Kidney (tissue), 14 donors: ENCODE measurements around the gene EHD1. TPM values are rescaled to one million over a fixed set of nuclear protein-coding genes. Genes with fewer than 3 reads are reported as not detected.

Source experiments
- DNase-seq, 5 donors: peaks; one replicate each; pipeline ENCODE4 v3.0.0-alpha.2; 2013 to 2020
- FAIRE-seq: peaks from 2 replicates; lab custom pipeline; 2012; peaks lifted over from hg19 to GRCh38; lab: Jason Lieb, UNC
- H3K27ac ChIP-seq, 2 donors: one replicate each; pipeline ENCODE4 v1.7.0; 2013; ENCODE audit warnings: low read depth in 2 of 2, low read length in 2 of 2, inconsistent platforms in 1 of 2
- H3K27me3 ChIP-seq: one replicate; pipeline ENCODE4 v1.7.1; 2013; ENCODE audit warnings: low read length, inconsistent platforms; ENCODE audit not compliant: control insufficient read depth, insufficient read depth
- H3K36me3 ChIP-seq, 3 donors: one replicate each; pipeline versions ENCODE4 v1.7.0 to v1.7.1; 2013; ENCODE audit warnings: low read length in 3 of 3, control low read depth in 1 of 3, inconsistent platforms in 1 of 3; ENCODE audit not compliant: insufficient read depth in 3 of 3, control insufficient read depth in 2 of 3
- H3K4me1 ChIP-seq, 3 donors: one replicate each; pipeline versions ENCODE4 v1.7.0 to v1.7.1; 2013; ENCODE audit warnings: low read length in 3 of 3, inconsistent platforms in 1 of 3, low read depth in 1 of 3; ENCODE audit not compliant: control insufficient read depth in 2 of 3, insufficient read depth in 2 of 3
- H3K4me3 ChIP-seq, 3 donors: one replicate each; pipeline versions ENCODE4 v1.7.0 to v1.8.1; 2013; ENCODE audit warnings: low read length in 3 of 3, control low read depth in 1 of 3, inconsistent platforms in 1 of 3
- H3K9ac ChIP-seq, 3 donors: one replicate each; pipeline versions ENCODE4 v1.7.0 to v1.7.1; 2013; ENCODE audit warnings: low read length in 3 of 3, control low read depth in 1 of 3, inconsistent platforms in 1 of 3
- H3K9me3 ChIP-seq, 3 donors: one replicate each; pipeline versions ENCODE4 v1.7.0 to v1.7.1; 2013; ENCODE audit warnings: low read length in 3 of 3, control low read depth in 1 of 3, inconsistent platforms in 1 of 3; ENCODE audit not compliant: control insufficient read depth in 2 of 3, insufficient read depth in 1 of 3
- CTCF ChIP-seq: IDR thresholded peaks from 3 replicates; pipeline ENCODE4 v1.5.1; 2012; ENCODE audit warnings: mild to moderate bottlenecking, moderate library complexity, borderline replicate concordance; ENCODE audit not compliant: insufficient read depth; ENCODE audit errors: extremely low read depth
- intact Hi-C: fragments of 100-400 bp; cut with DNase I; formaldehyde crosslinking; loops from one replicate; pipeline ENCODE4 v1.11.1; 2022
- polyA plus RNA-seq: library from polyadenylated mRNA; stranded (reverse); fragments of 350-450 nt; fragmentation: Illumina TruSeq; extraction: RNeasy Lipid Tissue Mini Kit (QIAGEN cat#74804); gene quantifications from one replicate; pipeline ENCODE4 v1.2.3, GENCODE V29; 2014; ENCODE audit warnings: low read depth, low replicate concordance; ENCODE audit not compliant: insufficient read depth
- total RNA-seq: library from RNA; stranded (reverse); fragmentation: NEBNext Ultra II Directional; extraction: Animal tissue kit (Norgen Biotek cat#: 25700); gene quantifications from one replicate; pipeline ENCODE4 v1.2.1, GENCODE V29; 2021
- donor health status: control.
- donor health status: control.
- donor health status: control.
- donor health status: control.
- donor health status: control.
- donor health status: DM: yes; HTN: yes; CAD: no.
- donor health status: Normal renal cell carcinoma (clear cell type).

Gene EHD1
- total and polyA plus RNA-seq, 2 donors from 2014 or later = 48.9 to 76.1 TPM

- H3K4me1 ChIP-seq = peaks cover 0 to 27% (median 0%) of the 10 kb centered on the region in 3 donors
- no peaks in the 10 kb centered on the region for H3K9me3 ChIP-seq
- no peaks in the 10 kb centered on the region for H3K27me3 ChIP-seq
- intact Hi-C loops = loop anchor here (5.0 kb wide), 1 partner anchor 37 kb away; no protein-coding TSS in a partner anchor
- peaks cover 0 to 17% (median 9%) of the 10 kb centered on the region in 3 donors for H3K36me3 ChIP-seq
- TF ChIP-seq CTCF = no peak
- no peak overlapping the region for H3K4me3 ChIP-seq
- peak overlapping the region; percentile 43 to 65 for H3K27ac ChIP-seq
- FAIRE-seq (no peak), DNase-seq (peak in 1 of 5 donors; percentile 96)
- no peak overlapping the region for H3K9ac ChIP-seq
Observed at GRCh38 chr11:64854534-64855502, 23.6 kb downstream of the EHD1 start.

- no peak for TF ChIP-seq CTCF
- H3K9ac ChIP-seq = no peak overlapping the region
- H3K27ac ChIP-seq = peak overlapping the region in 1 of 2 donors; percentile 43
- intact Hi-C loops = loop anchor here (5.0 kb wide), 1 partner anchor 38 kb away; no protein-coding TSS in a partner anchor
- H3K27me3 ChIP-seq = no peaks in the 10 kb centered on the region
- peaks cover 0 to 25% (median 2%) of the 10 kb centered on the region in 3 donors for H3K4me1 ChIP-seq
- H3K4me3 ChIP-seq = no peak overlapping the region
- peaks cover 0 to 11% (median 8%) of the 10 kb centered on the region in 3 donors for H3K36me3 ChIP-seq
- DNase-seq (no peak), FAIRE-seq (no peak)
- H3K9me3 ChIP-seq = no peaks in the 10 kb centered on the region
Observed at GRCh38 chr11:64854157-64854533, 24.3 kb downstream of the EHD1 start.

GRCh38 chr11:64853709-64854108 is 24.7 kb downstream of the EHD1 start:
- peaks cover 0 to 29% (median 5%) of the 10 kb centered on the region in 3 donors for H3K4me1 ChIP-seq
- peaks cover 0 to 8% (median 7%) of the 10 kb centered on the region in 3 donors for H3K36me3 ChIP-seq
- no peaks in the 10 kb centered on the region for H3K27me3 ChIP-seq
- intact Hi-C loops = loop anchor here (5.0 kb wide), 1 partner anchor 39 kb away; no protein-coding TSS in a partner anchor
- no peak overlapping the region for H3K9ac ChIP-seq
- DNase-seq (no peak), FAIRE-seq (no peak)
- TF ChIP-seq CTCF = no peak
- no peak overlapping the region for H3K27ac ChIP-seq
- H3K4me3 ChIP-seq = no peak overlapping the region
- no peaks in the 10 kb centered on the region for H3K9me3 ChIP-seq
